Activated T-helper 2 cell treated with anti-CD3 and anti-CD28 coated beads, Interferon-gamma antibody, Interleukin-2, Interleukin-4, amounts not matched to agents 10 μg/mL and 5 μg/mL and 100 μg/mL, durations not matched to agents 14 hours and 24 hours and 36 hours (primary cell): Measurements from ENCODE around the gene FNDC1. TPM values are rescaled to one million over a fixed set of nuclear protein-coding genes. Genes with fewer than 3 reads are reported as not detected.
"Not testable (repeated sequence)": the region's sequence is repeated elsewhere in the genome, so short reads cannot be mapped to it uniquely, and the experiment has no call there.

Experiments used
- DNase-seq: peaks from one replicate; pipeline ENCODE4 v3.0.0; 2021; ENCODE audit warnings: low spot score
- H3K27ac Mint-ChIP-seq: one replicate; pipeline ENCODE4 v1.8.0; 2021; ENCODE audit warnings: mixed read lengths
- H3K27me3 Mint-ChIP-seq: one replicate; pipeline ENCODE4 v1.8.0; 2021; ENCODE audit warnings: low read depth, mixed read lengths
- H3K36me3 Mint-ChIP-seq: one replicate; pipeline ENCODE4 v1.8.0; 2021; ENCODE audit warnings: low read depth, mixed read lengths
- H3K4me1 Mint-ChIP-seq: one replicate; pipeline ENCODE4 v1.8.0; 2021; ENCODE audit warnings: low read depth, mixed read lengths
- H3K4me3 Mint-ChIP-seq: one replicate; pipeline ENCODE4 v1.8.0; 2021; ENCODE audit warnings: low read depth, mild to moderate bottlenecking, moderate library complexity, mixed read lengths
- H3K9me3 Mint-ChIP-seq: one replicate; pipeline ENCODE4 v1.8.0; 2021; ENCODE audit warnings: mixed read lengths
- intact Hi-C: fragments of 100-400 bp; cut with micrococcal nuclease; formaldehyde crosslinking; loops from one replicate; pipeline ENCODE4 v1.15.1; 2023
- total RNA-seq: library from RNA; stranded (reverse); gene quantifications from 2 replicates; pipeline ENCODE4 v1.2.3, GENCODE V29; 2022

The FNDC1 gene
- 0.05 TPM in 1 of 2 replicates, not detected in the other for total RNA-seq

DNA sequence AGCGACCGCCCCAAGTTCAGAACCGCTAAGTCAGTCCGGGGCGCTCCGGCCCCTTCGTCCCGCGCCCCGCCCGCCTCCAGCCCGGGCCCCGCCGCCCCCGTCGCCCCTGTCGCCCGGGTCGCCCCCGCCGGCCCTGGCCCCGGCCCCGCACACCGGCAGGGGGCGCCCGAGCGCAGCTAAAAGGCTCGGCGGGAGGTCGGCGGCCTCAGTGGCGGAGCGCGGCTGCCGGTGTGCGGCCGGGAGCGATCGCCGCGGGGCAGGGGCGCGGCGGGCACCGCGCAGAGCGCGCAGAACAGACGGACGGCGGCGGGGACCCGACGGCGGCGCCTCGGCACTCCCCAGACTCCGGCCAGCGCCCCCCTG, at the start of gene FNDC1:
FNDC1 (plus strand) TSS at position 208 of the 363 bp plus-strand sequence. CDS start 197 bp downstream, outside the sequence.
- no peak within 1 kb of the TSS for H3K27ac Mint-ChIP-seq
- DNase-seq, result peak; percentile 31
- H3K9me3 Mint-ChIP-seq, result no peaks in the 10 kb centered on the region
- intact Hi-C loops, result no loop called here
- peak within 1 kb of the TSS; percentile 59 for H3K4me3 Mint-ChIP-seq
- peaks cover 4% of the 10 kb centered on the region for H3K4me1 Mint-ChIP-seq
- no peaks in the 10 kb centered on the region for H3K36me3 Mint-ChIP-seq
- peaks cover 87% of the 10 kb centered on the region for H3K27me3 Mint-ChIP-seq

- Mint-ChIP-seq H3K27me3 (peaks cover 15% of the 10 kb centered on the region), H3K36me3 (no peaks in the 10 kb centered on the region), H3K4me1 (no peaks in the 10 kb centered on the region), H3K9me3 (no peaks in the 10 kb centered on the region), H3K27ac (no peak overlapping the region), H3K4me3 (no peak overlapping the region)
- no peak for DNase-seq
- intact Hi-C loops, result no loop called here
Measured at GRCh38 chr6:159119791-159120190, 49.4 kb upstream of the FNDC1 start.

- Mint-ChIP-seq H3K27ac (no peak overlapping the region), H3K4me3 (no peak overlapping the region), H3K9me3 (no peaks in the 10 kb centered on the region), H3K27me3 (peaks cover 20% of the 10 kb centered on the region), H3K36me3 (no peaks in the 10 kb centered on the region), H3K4me1 (no peaks in the 10 kb centered on the region)
- DNase-seq, result no peak
- intact Hi-C loops, result no loop called here
Measured at GRCh38 chr6:159121486-159121885, 47.7 kb upstream of the FNDC1 start.

GRCh38 chr6:159122453-159122852, 46.7 kb upstream of the FNDC1 start:
- Mint-ChIP-seq H3K36me3 (no peaks in the 10 kb centered on the region), H3K27me3 (peaks cover 20% of the 10 kb centered on the region), H3K4me1 (no peaks in the 10 kb centered on the region), H3K4me3 (no peak overlapping the region), H3K9me3 (no peaks in the 10 kb centered on the region), H3K27ac (no peak overlapping the region)
- DNase-seq, result no peak
- intact Hi-C loops, result no loop called here

GRCh38 chr6:159123831-159124230, 45.4 kb upstream of the FNDC1 start:
- H3K9me3 Mint-ChIP-seq, DNase-seq, H3K27ac Mint-ChIP-seq, H3K4me3 Mint-ChIP-seq, H3K36me3 Mint-ChIP-seq, intact Hi-C loops, H3K4me1 Mint-ChIP-seq: not testable (repeated sequence)
- peaks cover 20% of the 10 kb centered on the region for H3K27me3 Mint-ChIP-seq

GRCh38 chr6:159125014-159125609, 44.1 kb upstream of the FNDC1 start:
- H3K9me3 Mint-ChIP-seq, result no peaks in the 10 kb centered on the region
- H3K36me3 Mint-ChIP-seq, result no peaks in the 10 kb centered on the region
- DNase-seq, result no peak
- no peak overlapping the region for H3K4me3 Mint-ChIP-seq
- peaks cover 20% of the 10 kb centered on the region for H3K27me3 Mint-ChIP-seq
- intact Hi-C loops, result no loop called here
- no peaks in the 10 kb centered on the region for H3K4me1 Mint-ChIP-seq
- H3K27ac Mint-ChIP-seq, result no peak overlapping the region

DNA sequence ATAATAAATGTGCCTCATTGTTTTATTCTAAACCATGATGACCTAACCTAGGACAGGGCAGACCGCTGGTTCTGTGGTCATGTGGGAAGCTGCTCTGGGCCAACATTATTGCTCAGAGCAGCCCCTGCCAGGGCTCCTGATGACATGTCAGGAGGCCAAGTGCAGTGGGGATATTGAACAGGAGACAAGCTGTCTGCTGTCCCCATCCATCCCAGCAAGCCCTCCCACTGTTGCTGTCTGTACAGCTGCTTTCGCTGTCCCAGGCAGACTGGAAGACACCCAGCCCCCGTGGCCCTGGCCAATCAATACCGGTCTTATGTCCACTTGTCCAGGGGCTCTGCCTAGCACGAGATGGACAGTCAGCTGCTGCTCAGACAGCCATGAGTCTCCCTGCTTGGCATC, 43.2 kb upstream of the FNDC1 start:
- no peak for DNase-seq
- Mint-ChIP-seq H3K27ac (no peak overlapping the region), H3K36me3 (no peaks in the 10 kb centered on the region), H3K9me3 (no peaks in the 10 kb centered on the region), H3K27me3 (peaks cover 17% of the 10 kb centered on the region), H3K4me1 (no peaks in the 10 kb centered on the region), H3K4me3 (no peak overlapping the region)
- intact Hi-C loops, result no loop called here

GRCh38 chr6:159126590-159126989, 42.6 kb upstream of the FNDC1 start:
- no peaks in the 10 kb centered on the region for H3K36me3 Mint-ChIP-seq
- intact Hi-C loops, result no loop called here
- H3K27me3 Mint-ChIP-seq, result peaks cover 18% of the 10 kb centered on the region
- no peak for DNase-seq
- no peaks in the 10 kb centered on the region for H3K4me1 Mint-ChIP-seq
- H3K27ac Mint-ChIP-seq, result no peak overlapping the region
- no peaks in the 10 kb centered on the region for H3K9me3 Mint-ChIP-seq
- H3K4me3 Mint-ChIP-seq, result no peak overlapping the region

GRCh38 chr6:159127701-159128100, 41.5 kb upstream of the FNDC1 start:
- Mint-ChIP-seq H3K36me3 (no peaks in the 10 kb centered on the region), H3K4me1 (no peaks in the 10 kb centered on the region), H3K9me3 (no peaks in the 10 kb centered on the region), H3K27me3 (peaks cover 16% of the 10 kb centered on the region), H3K4me3 (no peak overlapping the region), H3K27ac (no peak overlapping the region)
- DNase-seq, result no peak
- intact Hi-C loops, result no loop called here

- peaks cover 9% of the 10 kb centered on the region for H3K27me3 Mint-ChIP-seq
- no peak for DNase-seq
- no peak overlapping the region for H3K4me3 Mint-ChIP-seq
- no peaks in the 10 kb centered on the region for H3K4me1 Mint-ChIP-seq
- intact Hi-C loops, result no loop called here
- H3K9me3 Mint-ChIP-seq, result no peaks in the 10 kb centered on the region
- H3K36me3 Mint-ChIP-seq, result no peaks in the 10 kb centered on the region
- no peak overlapping the region for H3K27ac Mint-ChIP-seq
Measured at GRCh38 chr6:159128978-159129377, 40.2 kb upstream of the FNDC1 start.

DNA sequence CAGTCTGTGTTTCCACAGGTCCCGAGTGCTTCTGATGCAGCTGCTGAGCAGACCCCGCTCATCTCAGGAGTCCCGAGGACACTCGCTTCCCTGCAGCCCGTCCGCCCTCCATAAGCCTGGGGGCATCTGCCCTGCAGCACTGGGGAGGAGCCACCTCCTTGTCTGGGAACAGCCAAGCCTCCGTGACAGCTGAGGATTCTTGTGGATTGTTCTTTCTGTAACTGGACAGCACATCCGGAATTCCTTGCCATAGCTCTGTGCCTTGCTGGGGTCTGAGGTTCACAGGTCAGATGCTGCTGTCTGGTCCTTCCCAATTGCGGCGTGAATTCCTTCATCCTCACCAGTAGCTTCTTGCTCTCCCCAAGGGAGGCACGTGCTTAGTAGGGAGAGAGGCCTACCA, 38.4 kb upstream of the FNDC1 start:
- Mint-ChIP-seq H3K9me3 (no peaks in the 10 kb centered on the region), H3K36me3 (no peaks in the 10 kb centered on the region), H3K4me3 (no peak overlapping the region), H3K27ac (no peak overlapping the region), H3K27me3 (peaks cover 10% of the 10 kb centered on the region), H3K4me1 (peaks cover 4% of the 10 kb centered on the region)
- DNase-seq, result no peak
- intact Hi-C loops, result loop anchor here (10.0 kb wide), 1 partner anchor 336 kb away; no protein-coding TSS in a partner anchor

DNA sequence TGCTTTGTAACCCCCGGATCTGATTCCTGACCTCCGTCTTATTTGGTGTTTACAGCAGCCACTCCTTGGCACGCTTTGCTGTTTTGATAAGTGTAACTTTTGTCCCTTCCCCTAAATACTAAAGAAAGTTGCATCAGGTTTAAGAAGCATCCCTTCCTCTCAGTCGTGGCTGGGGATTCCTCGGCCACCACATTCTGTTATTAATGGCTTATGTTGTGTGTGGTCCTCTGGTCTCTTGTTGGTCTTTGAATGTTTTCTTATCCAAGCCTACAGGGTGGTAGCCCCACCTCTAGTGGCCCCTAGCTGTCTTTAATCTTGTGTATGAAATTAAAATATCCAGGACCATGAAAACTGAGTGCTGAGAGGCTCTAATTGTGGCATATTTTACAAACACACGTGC, 37.5 kb upstream of the FNDC1 start:
- intact Hi-C loops, result loop anchor here (10.0 kb wide), 1 partner anchor 337 kb away; no protein-coding TSS in a partner anchor
- Mint-ChIP-seq H3K36me3 (no peaks in the 10 kb centered on the region), H3K27ac (no peak overlapping the region), H3K4me3 (no peak overlapping the region), H3K27me3 (peaks cover 10% of the 10 kb centered on the region), H3K4me1 (peaks cover 4% of the 10 kb centered on the region), H3K9me3 (no peaks in the 10 kb centered on the region)
- no peak for DNase-seq

DNA sequence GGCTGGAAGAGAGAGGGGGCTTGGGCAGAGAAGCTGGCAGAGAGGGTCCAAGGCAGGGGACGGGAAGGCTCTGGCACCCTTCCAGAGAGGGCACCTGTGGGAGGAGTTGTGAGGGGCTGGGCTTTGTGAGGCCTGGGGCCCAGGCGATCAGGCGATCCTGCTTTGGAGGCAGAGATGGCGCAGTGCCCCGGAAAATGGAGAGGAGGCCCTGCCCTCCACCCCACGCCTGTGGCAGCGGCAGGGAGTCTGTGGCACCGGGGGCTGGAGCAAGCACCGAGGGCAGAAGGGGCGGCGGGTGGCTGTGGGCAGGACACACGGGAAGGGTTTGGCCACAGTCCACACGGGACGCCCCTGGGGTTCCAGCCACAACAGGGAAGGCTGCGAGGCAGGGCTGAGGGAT, 36.5 kb upstream of the FNDC1 start:
- H3K27me3 Mint-ChIP-seq, result peaks cover 10% of the 10 kb centered on the region
- no peak for DNase-seq
- no peaks in the 10 kb centered on the region for H3K36me3 Mint-ChIP-seq
- peaks cover 4% of the 10 kb centered on the region for H3K4me1 Mint-ChIP-seq
- H3K9me3 Mint-ChIP-seq, result no peaks in the 10 kb centered on the region
- H3K4me3 Mint-ChIP-seq, result no peak overlapping the region
- intact Hi-C loops, result loop anchor here (10.0 kb wide), 1 partner anchor 338 kb away; no protein-coding TSS in a partner anchor
- no peak overlapping the region for H3K27ac Mint-ChIP-seq
